Right kidney (tissue), 1 donor: Measurements from ENCODE around the gene ZSWIM4.
A peak's percentile ranks its signal among the peaks of the same experiment; 100 is the strongest.
"Not testable (repeated sequence)": the region's sequence is repeated elsewhere in the genome, so short reads cannot be mapped to it uniquely, and the experiment has no call there.

Experiments
- DNase-seq: peaks from one replicate; pipeline ENCODE4 v3.0.0-alpha.2; 2016

The ZSWIM4 gene

GRCh38 chr19:13778398-13778797 lies 16.8 kb upstream of the ZSWIM4 start:
- DNase-seq: no peak

GRCh38 chr19:13778847-13779246 lies 16.4 kb upstream of the ZSWIM4 start:
- no peak for DNase-seq

GRCh38 chr19:13779794-13780193 lies 15.4 kb upstream of the ZSWIM4 start:
- DNase-seq: not testable (repeated sequence)

- no peak for DNase-seq
These were observed 13.7 kb upstream of the ZSWIM4 start for GRCh38 chr19:13781547-13781946.

DNA sequence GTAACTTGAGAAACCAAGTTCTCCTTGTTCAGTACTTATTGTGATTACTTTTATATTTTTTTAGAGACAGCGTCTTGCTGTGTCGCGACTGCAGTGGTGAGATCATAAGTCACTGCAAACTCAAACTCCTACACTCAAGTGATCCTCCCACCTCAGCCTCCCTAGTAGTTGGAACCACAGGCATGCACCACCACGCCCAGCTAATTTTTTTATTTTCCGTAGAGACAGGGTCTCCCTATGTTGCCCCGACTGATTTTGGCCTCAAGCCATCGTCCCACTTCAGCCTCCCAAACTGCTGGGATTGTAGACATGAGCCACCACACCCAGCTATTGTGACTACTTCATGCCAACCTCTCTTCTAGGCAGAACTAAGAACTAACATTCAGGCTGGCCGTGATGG lies 12.7 kb upstream of the ZSWIM4 start:
- DNase-seq: no peak

DNA sequence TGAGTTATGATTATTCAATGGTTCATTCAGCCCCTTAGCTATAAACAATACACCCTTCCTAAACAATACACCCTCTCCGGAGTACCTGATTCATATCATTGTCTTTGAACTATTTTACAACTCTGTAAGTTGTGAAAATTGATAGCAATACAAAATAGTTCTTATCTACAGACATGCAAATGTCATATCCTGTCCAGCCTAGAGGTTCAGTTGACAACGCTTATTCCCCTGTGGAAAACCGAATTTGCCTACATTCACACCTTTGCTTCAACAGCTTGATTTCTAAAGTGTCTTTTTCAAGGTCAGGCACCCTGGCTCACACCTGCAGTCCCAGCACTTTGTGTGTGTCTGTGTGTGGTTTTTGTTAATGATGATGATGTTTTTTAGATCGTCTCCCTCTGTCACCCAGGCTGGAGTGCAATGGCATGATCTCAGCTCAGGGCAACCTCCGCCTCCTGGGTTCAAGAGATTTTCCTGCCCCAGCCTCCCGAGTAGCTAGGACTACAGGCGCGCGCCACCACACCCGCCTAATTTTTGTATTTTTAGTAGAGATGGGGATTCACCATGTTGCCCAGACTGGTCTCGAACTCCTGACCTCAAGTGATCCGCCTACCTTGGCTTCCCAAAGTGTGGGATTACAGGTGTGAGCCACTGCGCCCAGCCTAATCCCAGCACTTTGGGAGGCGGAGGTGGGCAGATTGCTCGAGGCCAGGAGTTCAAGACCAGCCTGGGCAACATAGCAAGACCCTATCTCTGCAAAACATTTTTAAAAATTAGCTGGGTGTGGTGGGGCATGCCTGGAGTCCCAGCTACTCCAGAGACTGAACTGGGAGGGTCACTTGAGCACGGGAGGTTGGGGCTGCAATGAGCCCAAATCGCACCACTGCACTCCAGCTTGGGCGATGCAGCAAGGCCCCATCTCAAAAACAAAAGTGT lies 11.4 kb upstream of the ZSWIM4 start:
- DNase-seq: no peak

- DNase-seq: no peak
These were observed 10.4 kb upstream of the ZSWIM4 start for GRCh38 chr19:13784731-13785452.

DNA sequence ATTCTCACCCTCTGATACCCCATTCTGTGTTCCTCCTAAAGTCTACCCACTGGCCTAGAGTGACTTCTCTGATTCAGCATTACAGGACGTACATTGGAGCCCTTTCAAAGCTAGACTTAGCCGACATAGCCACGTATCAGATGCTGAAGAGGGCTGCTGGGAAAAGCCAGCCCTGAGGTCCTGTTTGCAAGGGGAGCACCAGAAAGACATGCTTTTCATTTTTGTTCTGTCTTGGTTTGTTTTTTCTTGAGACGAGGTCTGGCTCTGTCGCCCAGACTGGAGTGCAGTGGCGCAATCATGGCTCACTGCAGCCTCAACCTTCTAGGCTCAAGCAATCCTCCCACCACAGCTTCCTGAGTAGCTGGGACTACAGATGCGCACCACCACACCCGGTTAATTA lies 6.3 kb upstream of the ZSWIM4 start:
- DNase-seq: no peak

- no peak for DNase-seq
These were observed 4.9 kb upstream of the ZSWIM4 start for GRCh38 chr19:13790354-13790753.

DNA sequence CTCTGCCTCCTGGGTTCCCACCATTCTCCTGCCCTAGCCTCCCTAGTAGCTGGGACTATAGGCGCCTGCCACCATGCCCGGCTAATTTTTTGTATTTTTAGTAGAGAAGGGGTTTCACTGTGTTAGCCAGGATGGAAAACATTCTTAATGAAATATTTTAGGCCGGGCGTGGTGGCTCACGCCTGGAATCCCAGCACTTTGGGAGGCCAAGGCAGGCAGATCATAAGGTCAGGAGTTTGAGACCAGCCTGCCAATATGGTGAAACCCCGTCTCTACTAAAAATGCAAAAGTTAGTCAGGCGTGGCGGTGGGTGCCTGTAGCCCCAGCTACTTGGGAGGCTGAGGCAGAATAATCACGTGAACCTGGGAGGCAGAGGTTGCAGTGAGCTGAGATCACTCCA lies 1.9 kb upstream of the ZSWIM4 start:
- DNase-seq: not testable (repeated sequence)

DNA sequence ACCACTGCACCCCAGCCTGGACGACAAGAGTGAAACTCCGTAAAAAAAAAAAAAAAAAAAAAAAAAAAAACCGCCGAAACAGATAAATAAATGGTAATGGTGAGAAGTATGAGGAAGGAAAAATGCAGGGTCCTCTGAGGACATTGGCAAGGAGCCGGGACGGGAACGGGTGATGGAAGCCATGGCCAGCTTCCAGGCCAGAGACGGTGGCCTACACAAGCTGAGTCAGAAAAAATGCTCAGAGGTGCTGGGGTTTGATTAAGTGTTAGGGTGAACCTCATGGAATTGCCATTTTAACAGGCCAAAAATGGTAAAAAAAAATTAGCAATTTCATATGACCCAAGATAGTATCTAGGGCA lies 866 bp upstream of the ZSWIM4 start:
- DNase-seq: no peak

- peak; percentile 45 for DNase-seq
These were observed 505 bp downstream of the ZSWIM4 start for GRCh38 chr19:13795595-13796300.

DNA sequence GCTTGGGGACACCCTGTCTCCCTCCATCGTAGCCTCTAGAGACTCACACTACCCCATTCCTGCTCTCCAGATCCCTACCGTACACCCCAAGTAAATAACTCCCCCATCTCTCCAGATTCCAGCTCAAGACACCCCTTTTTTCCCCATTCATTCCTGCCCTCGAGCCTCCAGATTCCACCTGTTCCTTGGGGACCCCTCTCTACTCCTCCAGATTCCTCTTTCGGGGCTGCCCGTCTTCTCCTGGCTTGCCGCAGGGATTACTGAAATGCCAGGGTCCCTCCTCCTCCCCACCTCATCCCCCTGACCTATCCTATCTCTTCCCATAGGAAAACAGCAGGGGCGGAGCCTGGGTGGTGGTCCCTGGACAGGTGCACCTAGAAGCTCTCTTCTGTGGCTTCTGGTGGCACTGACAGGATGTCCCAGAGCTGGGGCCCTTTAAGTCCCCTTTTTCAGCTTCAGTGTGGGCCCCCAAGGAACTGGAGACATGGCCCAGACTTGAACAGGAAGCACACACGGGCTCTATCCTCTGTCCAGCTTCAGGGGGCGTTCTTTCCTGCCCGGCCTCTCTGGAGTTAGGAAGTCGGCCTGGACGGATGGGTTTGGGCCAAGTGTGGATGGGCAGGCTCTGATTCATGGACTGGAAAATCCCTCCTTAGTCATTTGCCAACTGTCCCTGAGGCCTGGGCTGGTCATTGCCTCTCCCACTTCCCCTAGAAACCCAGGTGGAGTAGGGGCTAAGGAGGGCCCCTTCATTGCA lies 1.2 kb downstream of the ZSWIM4 start:
- DNase-seq: no peak

- DNase-seq: no peak
These were observed 1.8 kb downstream of the ZSWIM4 start for GRCh38 chr19:13797058-13797440.

DNA sequence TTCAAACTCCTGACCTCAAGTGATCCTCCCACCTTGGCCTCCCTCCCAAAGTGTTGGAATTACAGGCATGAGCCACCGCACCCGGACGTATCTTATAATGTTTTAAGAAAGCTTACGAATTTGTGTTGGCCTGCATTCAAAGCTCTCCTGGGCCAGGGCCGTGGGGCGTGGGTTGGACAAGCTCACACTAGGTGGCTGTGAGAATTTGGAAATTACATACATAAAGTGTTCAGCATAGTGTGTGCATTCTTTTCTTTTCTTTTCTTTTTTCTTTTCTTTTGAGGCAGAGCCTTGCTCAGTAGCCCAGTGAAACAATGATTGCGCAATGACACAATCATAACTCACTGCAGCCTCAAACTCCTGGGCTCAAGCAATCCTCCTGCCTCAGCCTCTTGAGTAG lies 2.6 kb downstream of the ZSWIM4 start:
- no peak for DNase-seq

DNA sequence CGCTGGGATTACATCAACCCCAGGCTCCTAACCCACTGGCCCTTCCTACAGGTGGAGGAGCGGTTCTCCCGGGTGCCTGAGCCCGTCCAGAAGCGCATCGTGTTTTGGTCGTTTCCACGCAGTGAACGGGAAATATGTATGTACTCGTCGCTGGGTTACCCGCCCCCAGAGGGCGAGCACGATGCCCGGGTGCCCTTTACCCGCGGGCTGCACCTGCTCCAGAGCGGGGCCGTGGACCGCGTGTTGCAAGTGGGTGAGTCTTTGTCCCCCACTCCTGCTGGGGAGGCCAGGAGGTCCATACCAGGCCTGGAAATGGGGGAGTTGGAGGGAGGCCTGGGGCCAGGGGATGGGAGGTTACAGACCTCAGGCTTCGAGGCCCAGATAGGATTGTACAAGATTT lies 4.4 kb downstream of the ZSWIM4 start:
- no peak for DNase-seq

- no peak for DNase-seq
These were observed 7.8 kb downstream of the ZSWIM4 start for GRCh38 chr19:13803038-13803437.

DNA sequence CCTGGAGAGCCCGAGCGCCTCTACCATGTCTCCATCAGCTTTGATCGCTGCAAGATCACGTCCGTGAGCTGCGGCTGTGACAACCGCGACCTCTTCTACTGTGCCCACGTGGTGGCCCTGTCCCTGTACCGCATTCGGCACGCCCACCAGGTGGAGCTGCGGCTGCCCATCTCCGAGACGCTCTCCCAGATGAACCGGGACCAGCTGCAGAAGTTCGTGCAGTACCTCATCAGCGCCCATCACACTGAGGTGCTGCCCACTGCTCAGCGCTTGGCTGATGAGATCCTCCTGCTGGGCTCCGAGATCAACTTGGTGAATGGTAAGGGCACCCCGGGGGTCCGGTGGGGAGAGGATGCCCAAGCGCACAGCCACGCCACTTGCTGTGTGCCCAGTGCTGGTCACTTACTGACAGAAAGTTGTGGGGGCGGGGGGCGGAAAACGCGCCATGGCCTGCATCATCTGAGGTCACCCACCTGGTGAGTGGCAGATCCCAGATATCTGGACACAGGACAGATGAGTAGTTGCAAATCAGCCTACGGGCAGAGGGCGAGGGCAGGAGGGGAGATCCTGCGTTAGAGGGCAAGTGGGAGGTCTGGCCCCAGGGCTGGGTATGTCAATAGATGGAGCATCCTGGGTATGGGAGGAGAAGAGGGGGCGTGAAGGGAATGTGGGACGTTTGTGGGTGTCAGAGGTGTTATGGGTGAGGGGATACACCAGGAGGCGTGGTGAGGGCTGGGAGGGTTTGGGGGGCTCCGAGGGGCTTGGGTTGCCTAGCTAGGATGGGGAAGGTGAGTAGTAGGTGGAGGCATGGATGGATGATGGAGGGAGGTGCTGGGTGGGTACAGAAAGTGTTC lies 9.8 kb downstream of the ZSWIM4 start:
- no peak for DNase-seq

- no peak for DNase-seq
These were observed 11.5 kb downstream of the ZSWIM4 start for GRCh38 chr19:13806728-13807127.

GRCh38 chr19:13807421-13808021 lies 12.3 kb downstream of the ZSWIM4 start:
- DNase-seq: no peak

DNA sequence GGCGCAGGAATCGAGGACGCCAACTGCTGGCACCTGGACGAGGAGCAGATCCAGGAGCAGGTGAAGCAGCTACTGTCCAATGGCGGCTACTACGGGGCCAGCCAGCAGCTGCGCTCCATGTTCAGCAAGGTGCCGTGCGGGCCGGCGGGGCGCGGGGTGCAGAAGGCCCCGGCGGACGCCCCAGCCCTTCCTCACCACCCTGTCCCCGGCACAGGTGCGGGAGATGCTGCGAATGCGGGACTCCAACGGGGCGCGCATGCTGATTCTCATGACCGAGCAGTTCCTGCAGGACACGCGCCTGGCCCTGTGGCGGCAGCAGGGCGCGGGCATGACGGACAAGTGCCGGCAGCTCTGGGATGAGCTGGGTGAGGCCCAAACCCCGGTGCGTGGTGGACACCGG lies 13.6 kb downstream of the ZSWIM4 start:
- no peak for DNase-seq
